NCI-H345 treated with DMSO at 0.1 percent for 48 hours (cell line): Measurements from ENCODE around the gene AFAP1.

Experiments
- DNase-seq: peaks from one replicate; lab custom pipeline; 2025; ENCODE audit not compliant: unreplicated experiment; lab: John Stamatoyannopoulos, UW

Gene AFAP1

GRCh38 chr4:7722766-7723387 lies 216.8 kb downstream of the AFAP1 start:
- DNase-seq, result no peak

DNA sequence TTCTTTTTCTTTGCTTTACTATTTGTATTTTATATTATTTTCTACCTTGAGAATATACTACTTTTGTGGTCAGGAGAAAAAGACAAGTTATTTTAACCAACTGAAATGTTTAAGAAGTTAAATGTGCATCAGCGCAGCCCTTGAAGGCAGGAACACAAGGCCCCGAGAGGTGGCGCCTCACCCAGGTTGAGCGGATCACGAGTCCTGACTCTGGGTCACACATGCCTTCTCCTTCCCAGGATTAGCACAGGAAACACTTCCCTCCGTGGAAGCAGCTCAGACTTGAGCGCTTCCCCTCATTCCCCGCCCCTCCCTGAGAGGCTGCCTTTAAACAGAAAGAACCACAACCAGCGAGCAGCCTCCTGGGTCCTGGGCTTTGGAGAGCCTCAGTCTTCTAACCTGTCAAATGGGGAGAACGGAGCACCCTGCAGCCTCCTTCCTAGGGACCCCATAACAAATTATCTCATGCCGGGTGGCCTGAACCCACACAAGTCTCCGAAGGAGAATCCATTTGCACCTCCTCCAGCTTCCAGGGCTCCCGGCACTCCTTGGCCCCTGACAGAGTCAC lies 217.6 kb downstream of the AFAP1 start:
- DNase-seq, result no peak

GRCh38 chr4:7719354-7720174 lies 220.1 kb downstream of the AFAP1 start:
- peak; percentile 46 for DNase-seq

DNA sequence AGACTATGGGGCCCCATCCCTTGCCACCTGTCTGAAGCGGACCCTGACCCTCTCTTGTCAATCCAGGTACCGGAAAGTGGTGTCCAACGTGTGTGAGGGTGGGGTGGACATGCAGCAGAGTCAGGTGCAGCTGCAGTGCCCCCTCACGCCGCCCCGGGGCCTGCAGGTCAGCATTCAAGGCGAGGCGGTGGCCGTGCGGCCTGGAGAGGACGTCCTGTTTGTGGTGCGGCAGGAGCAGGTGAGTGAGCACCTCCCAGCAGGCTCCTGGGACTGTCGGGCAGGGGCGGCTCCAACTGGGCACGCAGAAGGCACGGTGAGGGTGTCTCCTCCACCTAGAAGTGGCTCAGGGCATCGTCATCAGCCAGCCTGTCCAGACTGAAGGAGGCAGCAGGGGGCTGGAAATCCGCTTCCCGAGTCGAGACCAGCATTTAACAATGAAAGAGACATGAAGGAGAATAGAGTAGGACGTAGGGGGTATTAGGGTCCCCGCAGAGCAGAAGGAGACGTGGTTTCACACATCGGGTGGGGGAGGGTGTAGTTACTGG lies 221.6 kb downstream of the AFAP1 start:
- no peak for DNase-seq

- DNase-seq, result no peak
Measured at GRCh38 chr4:7717161-7717560, 222.5 kb downstream of the AFAP1 start.

DNA sequence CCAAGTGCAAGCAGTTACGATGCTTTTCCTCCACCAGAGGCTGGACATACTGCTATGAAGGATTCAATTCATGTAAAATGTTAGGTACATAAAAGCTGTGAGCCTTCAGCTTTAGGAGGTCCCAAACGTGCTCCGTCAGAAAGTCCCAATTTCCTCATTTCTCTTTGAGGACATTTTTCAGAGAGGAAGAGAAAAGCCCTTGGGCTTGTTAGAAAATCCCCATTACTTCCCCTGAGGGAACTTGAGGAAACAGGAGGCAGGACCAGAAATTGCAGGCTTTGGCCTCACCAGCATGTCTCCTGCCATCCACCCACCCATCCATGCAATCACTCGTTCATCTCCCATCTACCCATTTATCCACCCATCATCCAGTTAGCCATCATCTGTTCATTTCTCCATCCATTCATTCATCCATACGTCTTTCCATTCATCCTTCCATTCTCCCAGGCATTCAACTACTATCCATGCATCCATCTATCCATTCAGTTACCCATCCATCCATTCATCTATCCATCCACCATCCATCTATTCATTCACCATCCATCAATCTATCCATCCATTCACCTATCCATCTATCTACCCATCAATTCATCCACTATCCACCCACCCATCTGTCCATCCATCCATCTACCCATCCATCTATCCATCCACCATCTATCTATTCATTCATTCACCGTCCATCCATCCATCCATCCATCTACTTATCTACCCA lies 223.5 kb downstream of the AFAP1 start:
- no peak for DNase-seq

DNA sequence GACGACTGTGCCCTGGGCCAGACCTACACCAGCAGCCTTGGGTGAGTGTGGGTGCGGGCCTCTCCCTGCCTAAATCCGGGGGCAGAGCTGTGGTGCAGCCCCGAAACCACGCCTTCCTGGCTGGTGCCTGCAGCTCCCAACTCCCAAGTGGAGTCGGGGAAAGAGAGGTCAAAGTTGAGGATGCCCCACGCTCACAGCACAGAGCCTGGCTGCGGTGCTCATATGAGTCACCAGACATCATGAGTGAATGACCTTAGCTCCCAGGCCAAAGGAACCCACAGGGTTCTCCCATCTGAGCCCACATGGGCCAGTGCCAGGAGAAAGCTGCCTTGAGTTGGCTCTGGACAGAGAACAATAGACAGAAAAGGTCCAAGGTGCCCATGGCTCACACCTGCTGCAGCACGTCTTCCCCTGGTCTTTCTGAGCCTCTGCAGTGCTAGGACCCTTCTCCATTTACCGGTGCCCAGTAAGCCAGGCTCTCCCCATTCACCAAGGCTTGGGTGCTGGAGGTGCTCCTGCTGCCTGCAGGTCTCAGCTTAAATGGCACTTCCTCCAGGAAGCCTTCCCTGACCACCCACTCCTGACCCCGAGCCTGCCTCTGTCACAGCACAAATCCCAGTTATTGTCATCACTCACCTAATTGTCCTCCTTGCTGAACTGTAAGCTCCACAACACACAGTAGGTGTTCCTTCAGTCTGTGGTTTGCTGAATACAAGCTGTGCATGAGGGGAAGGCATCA lies 224.2 kb downstream of the AFAP1 start:
- DNase-seq, result no peak

DNA sequence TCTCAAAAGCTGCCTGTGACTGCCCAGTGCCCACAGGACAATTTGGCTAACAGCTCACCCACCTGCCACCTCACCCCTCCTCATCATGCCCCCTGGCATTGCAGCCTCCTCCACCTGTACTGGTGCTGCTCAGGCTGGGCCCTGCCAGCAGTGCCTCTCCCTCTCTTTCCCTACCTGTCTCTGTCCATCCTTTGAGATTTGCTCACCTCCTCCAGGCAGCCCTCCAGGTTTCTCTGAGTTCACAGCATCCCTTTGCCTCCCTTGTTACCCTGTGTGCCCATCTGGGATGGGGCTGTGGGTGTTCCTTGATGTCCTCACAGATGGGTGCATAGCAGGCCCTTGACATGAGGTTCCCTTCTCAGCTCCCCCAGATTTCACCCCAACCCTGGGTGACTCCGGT lies 224.9 kb downstream of the AFAP1 start:
- no peak for DNase-seq

DNA sequence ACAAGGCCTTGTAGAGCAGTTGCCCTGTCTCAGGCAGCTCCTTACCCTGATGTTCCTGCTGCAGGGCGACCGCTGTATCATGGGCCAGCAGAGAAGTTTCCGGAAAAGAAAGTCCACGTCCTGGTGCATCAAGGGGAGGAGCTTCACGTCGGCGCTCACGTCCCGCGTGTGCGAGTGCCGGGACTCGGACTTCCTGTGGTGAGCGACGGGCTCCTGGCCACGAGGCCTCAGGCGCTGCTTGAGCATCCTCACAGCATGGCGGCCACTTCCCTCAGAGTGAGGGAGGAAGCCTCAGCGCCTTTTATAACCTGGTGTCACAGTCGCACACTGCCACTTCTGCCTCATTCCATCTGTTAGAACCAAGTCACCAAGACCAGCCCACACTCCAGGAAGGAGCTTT lies 225.5 kb downstream of the AFAP1 start:
- DNase-seq, result no peak

GRCh38 chr4:7713757-7714156 lies 225.9 kb downstream of the AFAP1 start:
- no peak for DNase-seq

GRCh38 chr4:7712021-7712671 lies 227.5 kb downstream of the AFAP1 start:
- DNase-seq, result no peak

- DNase-seq, result no peak
Measured at GRCh38 chr4:7711307-7711963, 228.2 kb downstream of the AFAP1 start.

DNA sequence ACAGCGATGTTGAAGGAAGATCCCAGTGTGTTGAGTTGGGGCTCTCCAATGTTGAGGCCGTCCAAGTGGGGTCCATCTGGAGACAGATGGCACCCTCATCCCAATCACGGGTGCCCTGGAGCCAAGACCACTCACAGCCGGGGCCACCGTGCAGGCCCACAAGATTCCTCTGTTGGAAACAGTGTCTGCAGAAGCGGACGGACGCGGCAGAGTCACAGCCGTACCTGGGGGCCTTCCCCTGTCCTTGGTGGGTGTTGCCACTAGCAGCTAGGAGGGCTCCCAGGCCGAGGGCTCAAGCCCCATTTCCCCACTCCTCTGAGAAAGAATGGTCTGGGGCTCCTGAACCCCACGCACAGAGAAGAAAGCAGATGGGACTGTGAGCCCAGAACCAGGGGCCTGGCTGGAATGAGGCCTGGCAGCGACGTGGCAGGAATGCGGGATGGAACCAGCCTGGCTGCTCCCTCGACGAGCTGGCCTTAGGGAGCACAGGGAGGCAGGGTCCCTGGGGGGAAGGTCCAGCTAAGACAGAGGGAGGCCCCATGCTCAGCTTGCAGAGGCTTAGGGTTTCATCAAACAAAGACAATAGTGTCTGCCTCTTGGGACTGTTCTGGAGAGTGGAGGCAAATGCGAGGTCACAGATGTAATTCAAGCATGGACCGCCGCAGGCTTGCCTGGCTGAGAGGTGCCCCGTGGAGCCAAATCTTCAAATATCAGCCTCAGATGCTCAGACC lies 228.9 kb downstream of the AFAP1 start:
- no peak for DNase-seq

DNA sequence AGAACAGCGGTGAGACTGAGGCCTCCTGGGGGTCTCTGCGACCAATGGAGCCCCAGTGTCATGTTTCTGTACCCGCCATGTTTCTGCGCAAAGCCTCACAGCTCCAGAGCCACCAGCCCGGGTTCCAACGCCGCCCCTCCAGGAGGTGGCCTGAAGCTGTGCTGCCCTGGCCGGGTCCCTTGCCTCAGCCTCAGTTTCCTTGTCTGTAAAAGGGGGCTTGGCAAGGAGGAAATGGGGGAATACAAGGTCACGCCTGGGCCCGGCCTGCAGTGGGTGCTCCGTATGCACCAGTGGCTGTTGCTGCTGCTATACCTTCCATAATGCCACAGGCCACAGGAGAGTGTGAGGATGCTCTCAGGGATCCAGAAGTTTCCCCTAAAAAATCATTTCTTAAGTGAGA lies 229.5 kb downstream of the AFAP1 start:
- no peak for DNase-seq

- DNase-seq, result no peak
Measured at GRCh38 chr4:7709431-7709830, 230.2 kb downstream of the AFAP1 start.

GRCh38 chr4:7708981-7709380 lies 230.7 kb downstream of the AFAP1 start:
- no peak for DNase-seq
